Germinal center (tissue), 1 donor: Measurements from ENCODE around the gene RDM1.

Experiments used
- DNase-seq: peaks from one replicate; pipeline ENCODE4 v3.0.0; 2012; ENCODE audit warnings: mixed read lengths, low spot score

Gene RDM1

DNA sequence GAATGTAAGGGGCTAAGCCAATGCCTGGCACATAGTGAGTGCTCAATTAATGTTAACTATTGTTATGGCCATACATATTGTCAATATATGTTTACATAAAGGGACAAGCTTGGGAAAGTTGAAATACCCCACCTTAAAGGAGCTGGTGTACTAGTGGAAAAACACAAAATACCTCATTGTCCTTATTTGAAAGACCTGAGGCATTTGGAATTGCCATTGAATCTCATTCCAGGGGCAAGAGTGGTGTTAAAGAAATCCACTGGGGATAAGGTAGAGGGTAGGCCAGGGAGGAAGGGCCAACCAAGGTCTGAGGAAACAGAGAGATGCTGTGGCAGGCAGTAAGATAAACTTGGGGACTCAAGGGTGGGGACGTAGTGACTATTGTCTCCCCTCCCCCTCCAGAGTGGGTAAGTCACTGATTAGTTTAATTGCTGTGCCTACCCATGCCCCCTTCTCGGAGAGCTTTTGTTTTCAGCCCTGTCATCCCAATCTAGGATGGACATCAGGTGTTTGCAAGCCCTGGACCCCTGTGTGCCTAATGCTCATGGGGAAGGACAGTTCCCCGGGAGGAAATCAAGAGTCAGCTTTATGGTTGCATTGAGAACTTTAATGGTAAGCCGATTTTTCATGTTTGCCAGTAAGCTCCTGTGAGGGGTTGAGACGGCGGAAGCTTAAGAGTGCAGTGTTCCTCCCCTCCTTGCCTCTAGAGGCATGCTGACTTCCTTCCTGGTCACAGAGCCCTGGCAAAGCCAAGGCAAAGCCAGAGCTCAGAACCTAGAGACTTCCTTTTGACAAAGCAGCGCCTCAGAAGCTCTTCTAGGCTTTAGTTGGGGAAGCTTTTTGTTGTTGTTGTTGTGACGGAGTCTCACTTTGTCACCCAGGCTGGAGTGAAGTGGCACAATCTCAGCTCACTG, 59.4 kb downstream of the RDM1 start:
- DNase-seq, result no peak

DNA sequence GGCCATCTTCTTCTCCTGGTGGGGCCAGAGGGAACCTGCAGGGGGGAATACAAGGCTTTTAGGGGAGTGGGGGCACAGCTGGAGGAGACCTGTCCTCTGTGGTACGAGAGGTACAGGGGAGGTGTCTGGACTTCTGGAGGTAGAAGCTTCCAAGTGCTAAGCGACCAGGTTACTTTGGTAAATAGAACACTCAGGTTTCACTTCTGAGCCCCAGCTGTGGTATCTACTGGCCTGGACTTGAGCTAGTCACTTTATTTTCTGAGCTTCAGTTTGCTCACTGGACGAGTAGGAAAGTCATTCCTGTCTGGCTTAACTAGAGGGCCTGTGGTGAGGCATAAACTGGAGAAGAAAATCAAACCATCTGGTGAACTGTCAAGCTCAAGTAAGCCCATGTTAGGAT, 61.8 kb downstream of the RDM1 start, which contains the start of gene HEATR9:
Gene HEATR9 (minus strand): TSS at position 155 of the 400 bp plus-strand sequence. CDS start 149 bp downstream, at position 6.
- no peak for DNase-seq
